HepG2 (cell line): ENCODE results near the gene KCNQ2. TPM values are rescaled to one million over a fixed set of nuclear protein-coding genes. Genes with fewer than 3 reads are reported as not detected.

ENCODE experiments used
- ARID4A ChIP-seq: sonication (generic); formaldehyde crosslinking; IDR thresholded peaks from 2 replicates; pipeline ENCODE4 v1.5.0; 2020; ENCODE audit warnings: mild to moderate bottlenecking, missing genetic modification reagents, borderline replicate concordance
- ATF3 ChIP-seq: sonication (generic); formaldehyde crosslinking; IDR thresholded peaks from 2 replicates; pipeline ENCODE4 v1.4.0; 2020; ENCODE audit warnings: missing genetic modification reagents
- EZH2 ChIP-seq: conservative IDR thresholded peaks from 2 replicates; pipeline ENCODE4 v1.6.1; 2012; ENCODE audit warnings: mild to moderate bottlenecking, low read depth, low read length, moderate library complexity
- FOXP1 ChIP-seq, 2 experiments: fragments of 450-650 bp in 1 of 2; IDR thresholded peaks; 2 replicates each; pipeline ENCODE4 v1.6.1; 2017 to 2018; ENCODE audit warnings: antibody characterized with exemption in 1 of 2
- HMG20A ChIP-seq: IDR thresholded peaks from 2 replicates; pipeline ENCODE4 v1.6.1; 2016; ENCODE audit warnings: borderline replicate concordance
- HNRNPL ChIP-seq: fragments of 200-400 bp; formaldehyde crosslinking; IDR thresholded peaks from 2 replicates; pipeline ENCODE4 v1.6.1; 2017; ENCODE audit warnings: mild to moderate bottlenecking, low read depth, low read length
- SP2 ChIP-seq: sonication (generic); formaldehyde crosslinking; IDR thresholded peaks from 2 replicates; pipeline ENCODE4 v1.5.1; 2020; ENCODE audit warnings: mild to moderate bottlenecking, missing genetic modification reagents
- polyA plus RNA-seq, 8 experiments: library from polyadenylated mRNA; depleted of rRNA in 3 of 8; stranded (reverse) in 7 of 8; unstranded in 1 of 8; fragments of >200 nt; fragmentation: Illumina TruSeq in 4 of 8; extraction: Trizol in 4 of 8; gene quantifications; 2 replicates each; pipeline versions ENCODE4 v1.2.1 to v1.2.3, GENCODE V29; 2011 to 2016; ENCODE audit warnings: low read depth in 4 of 8, missing spikeins in 1 of 8, mixed read lengths in 1 of 8; ENCODE audit not compliant: insufficient read depth in 1 of 8
- total RNA-seq, 5 experiments: library from RNA; depleted of rRNA; stranded (reverse); fragments of >200 nt; fragmentation: Illumina TruSeq; extraction: Trizol; gene quantifications; 2 replicates each; pipeline ENCODE4 v1.2.3, GENCODE V29; 2016; ENCODE audit warnings: low read depth in 1 of 5
- TF ChIP-seq, protein P1 (sequence below): IDR thresholded peaks from 2 replicates; pipeline ENCODE4 v1.4.0; 2020; ENCODE audit warnings: mild to moderate bottlenecking, missing genetic modification reagents

KCNQ2 gene
- total and polyA plus RNA-seq, 2 of the 13 experiments (the other 11 are each of a cell fraction or from before 2014, with no cell fraction given) = not detected

GRCh38 chr20:63497946-63498935 lies 25.8 kb upstream of the KCNQ2 start (continued):
- TF ChIP-seq ATF3 (CRISPR knock-in tag) (peak; percentile 65), SP2 (0 out of 2 replicates have a peak, but pooled peaks have one; percentile 26), ARID4A (CRISPR knock-in tag) (no peak), HMG20A (CRISPR knock-in tag) (no peak), EZH2 (peak; percentile 94; the same call in 1 of the 2 replicates), HNRNPL (0 out of 2 replicates have a peak, but pooled peaks have one; percentile 9), FOXP1 (IDR thresholded peaks at IDR 0.05) (no peak), FOXP1 (CRISPR knock-in tag; IDR thresholded peaks at IDR 0.05) (no peak)
- TF ChIP-seq, protein P1, sequence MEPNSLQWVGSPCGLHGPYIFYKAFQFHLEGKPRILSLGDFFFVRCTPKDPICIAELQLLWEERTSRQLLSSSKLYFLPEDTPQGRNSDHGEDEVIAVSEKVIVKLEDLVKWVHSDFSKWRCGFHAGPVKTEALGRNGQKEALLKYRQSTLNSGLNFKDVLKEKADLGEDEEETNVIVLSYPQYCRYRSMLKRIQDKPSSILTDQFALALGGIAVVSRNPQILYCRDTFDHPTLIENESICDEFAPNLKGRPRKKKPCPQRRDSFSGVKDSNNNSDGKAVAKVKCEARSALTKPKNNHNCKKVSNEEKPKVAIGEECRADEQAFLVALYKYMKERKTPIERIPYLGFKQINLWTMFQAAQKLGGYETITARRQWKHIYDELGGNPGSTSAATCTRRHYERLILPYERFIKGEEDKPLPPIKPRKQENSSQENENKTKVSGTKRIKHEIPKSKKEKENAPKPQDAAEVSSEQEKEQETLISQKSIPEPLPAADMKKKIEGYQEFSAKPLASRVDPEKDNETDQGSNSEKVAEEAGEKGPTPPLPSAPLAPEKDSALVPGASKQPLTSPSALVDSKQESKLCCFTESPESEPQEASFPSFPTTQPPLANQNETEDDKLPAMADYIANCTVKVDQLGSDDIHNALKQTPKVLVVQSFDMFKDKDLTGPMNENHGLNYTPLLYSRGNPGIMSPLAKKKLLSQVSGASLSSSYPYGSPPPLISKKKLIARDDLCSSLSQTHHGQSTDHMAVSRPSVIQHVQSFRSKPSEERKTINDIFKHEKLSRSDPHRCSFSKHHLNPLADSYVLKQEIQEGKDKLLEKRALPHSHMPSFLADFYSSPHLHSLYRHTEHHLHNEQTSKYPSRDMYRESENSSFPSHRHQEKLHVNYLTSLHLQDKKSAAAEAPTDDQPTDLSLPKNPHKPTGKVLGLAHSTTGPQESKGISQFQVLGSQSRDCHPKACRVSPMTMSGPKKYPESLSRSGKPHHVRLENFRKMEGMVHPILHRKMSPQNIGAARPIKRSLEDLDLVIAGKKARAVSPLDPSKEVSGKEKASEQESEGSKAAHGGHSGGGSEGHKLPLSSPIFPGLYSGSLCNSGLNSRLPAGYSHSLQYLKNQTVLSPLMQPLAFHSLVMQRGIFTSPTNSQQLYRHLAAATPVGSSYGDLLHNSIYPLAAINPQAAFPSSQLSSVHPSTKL (CRISPR knock-in tag) = 0 out of 2 replicates have a peak, but pooled peaks have one; percentile 16
- TF ChIP-seq, all 625 proteins: peak for 18
